A549 (cell line): ENCODE data around the gene ADARB2.

Source experiments
- BCL3 ChIP-seq: fragments of >200 bp; sonication (Bioruptor Twin); formaldehyde crosslinking; IDR thresholded peaks from 3 replicates; pipeline ENCODE4 v1.6.1; 2016
- CTCF ChIP-seq: fragments of >200 bp; sonication (Bioruptor Twin); formaldehyde crosslinking; IDR thresholded peaks from 3 replicates; pipeline ENCODE4 v1.5.1; 2016
- EP300 ChIP-seq, 2 experiments: fragments of >200 bp; sonication (Bioruptor Twin); formaldehyde crosslinking; IDR thresholded peaks; 2 replicates in 1 of 2; 3 replicates in 1 of 2; pipeline ENCODE4 v1.6.1; 2016 to 2017
- HDAC2 ChIP-seq: fragments of 200-600 bp; sonication (generic); IDR thresholded peaks from 2 replicates; pipeline ENCODE4 v1.6.1; 2016
- JUNB ChIP-seq: fragments of >200 bp; sonication (Bioruptor Twin); formaldehyde crosslinking; IDR thresholded peaks from 2 replicates; pipeline ENCODE4 v1.6.1; 2016
- KDM1A ChIP-seq: fragments of 200-600 bp; sonication (generic); IDR thresholded peaks from 2 replicates; pipeline ENCODE4 v1.6.1; 2016; ENCODE audit warnings: low read depth, mild to moderate bottlenecking
- POLR2A ChIP-seq: IDR thresholded peaks from 2 replicates; pipeline ENCODE4 v1.6.1; 2012; ENCODE audit warnings: mild to moderate bottlenecking, low read length
- TP53 ChIP-seq: fragments of 250-450 bp; sonication (Bioruptor Pico); IDR thresholded peaks from 2 replicates; pipeline ENCODE4 v1.5.0; 2021; ENCODE audit warnings: mild to moderate bottlenecking, moderate library complexity
- ZSCAN20 ChIP-seq: fragments of 250-450 bp; sonication (Bioruptor Pico); IDR thresholded peaks from 2 replicates; pipeline ENCODE4 v1.8.0; 2022; ENCODE audit warnings: mild to moderate bottlenecking, moderate library complexity

DNA sequence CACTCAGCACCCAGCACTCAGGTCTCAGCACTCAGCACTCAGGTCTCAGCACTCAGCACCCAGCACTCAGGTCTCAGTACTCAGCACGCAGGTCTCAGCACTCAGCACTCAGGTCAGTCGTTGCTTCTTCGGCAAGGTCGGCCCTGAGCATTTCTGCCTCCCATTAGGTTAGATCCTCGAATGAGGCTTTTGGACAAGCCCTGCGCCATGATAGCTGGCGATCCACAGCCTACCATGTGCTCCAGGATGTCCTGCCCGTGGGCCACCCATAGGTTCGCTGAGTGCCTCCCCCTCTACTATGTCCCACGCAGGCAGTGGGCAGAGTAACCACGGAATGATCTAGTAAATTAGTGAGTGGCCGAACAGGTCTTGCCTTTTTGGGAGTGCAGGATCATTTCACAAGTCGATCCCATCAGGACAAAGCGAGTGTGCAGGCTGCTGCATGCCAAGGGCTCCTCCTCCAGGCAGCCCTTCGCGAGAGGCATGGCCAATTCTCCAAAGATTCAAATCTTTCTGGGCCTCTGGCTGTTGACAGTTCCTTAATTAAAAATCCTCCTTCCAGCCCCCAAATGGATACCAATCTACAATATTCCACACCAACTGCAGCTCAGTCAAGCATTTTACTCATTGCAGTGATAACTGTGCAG lies 206.3 kb downstream of the ADARB2 start:
- TF ChIP-seq KDM1A (no peak), CTCF (no peak), ZSCAN20 (CRISPR knock-in tag) (no peak), TP53 (CRISPR knock-in tag) (no peak), POLR2A (no peak), HDAC2 (no peak), JUNB (no peak), EP300 (IDR thresholded peaks at IDR 0.05) (no peak), BCL3 (no peak)
